K562 (cell line): Measurements from ENCODE around the gene SLC22A23. TPM values are rescaled to one million over a fixed set of nuclear protein-coding genes. Genes with fewer than 3 reads are reported as not detected.

Experiments
- ATAC-seq: fragments of 200-7000 bp; cut with Tn5 transposase; 3 replicates; pipeline ENCODE4 v1.9.1; 2020; ENCODE audit warnings: moderate library complexity
- BruUV-seq: library from RNA; stranded (reverse); fragments of 400-500 nt; replicated peaks from 2 replicates; lab custom pipeline; 2021; lab: Mats Ljungman, UMichigan
- CTCF ChIA-PET: fragments of 300-600 bp; formaldehyde crosslinking; extraction: SDS; loops from one replicate; lab custom pipeline; 2021; ENCODE audit warnings: low intra/inter-chr PET ratio; lab: Yijun Ruan, JAX
- POLR2A ChIA-PET: fragments of 300-600, 350-650 bp; sonication (Branson Sonifier 250); formaldehyde crosslinking; extraction: SDS; loops from one replicate; lab custom pipeline; 2021; ENCODE audit warnings: antibody characterized with exemption, inconsistent platforms; lab: Yijun Ruan, JAX
- DNase-seq, 4 experiments: peaks; one replicate each; pipeline versions ENCODE4 v3.0.0 to v3.0.0-alpha.2; 2011 to 2018; ENCODE audit warnings: low spot score in 3 of 4, mixed read lengths in 3 of 4; ENCODE audit errors: extremely low read depth in 1 of 4
- FAIRE-seq: peaks from 2 replicates; lab custom pipeline; 2011; peaks lifted over from hg19 to GRCh38; lab: Jason Lieb, UNC
- H2AFZ ChIP-seq: 2 replicates; pipeline ENCODE4 v1.6.0; 2011; ENCODE audit warnings: low read depth, low read length, control low read depth, inconsistent platforms
- H3K27ac ChIP-seq: fragments of 200-600 bp; 3 replicates; pipeline ENCODE4 v1.8.0; 2011; ENCODE audit warnings: low read depth, mild to moderate bottlenecking, control low read depth, inconsistent platforms, low read length, moderate library complexity, mixed read lengths; ENCODE audit errors: extremely low read depth
- H3K27me3 ChIP-seq, 2 experiments: fragments of 300-600 bp in 1 of 2; 2 replicates in 1 of 2; 3 replicates in 1 of 2; pipeline versions ENCODE4 v1.6.0 to v1.8.0; 2011; ENCODE audit warnings: inconsistent platforms in 2 of 2, low read length in 2 of 2, mild to moderate bottlenecking in 1 of 2, mixed read lengths in 1 of 2, moderate library complexity in 1 of 2; ENCODE audit not compliant: control insufficient read depth in 2 of 2, insufficient read depth in 2 of 2
- H3K36me3 ChIP-seq: fragments of 300-600 bp; 3 replicates; pipeline ENCODE4 v1.8.0; 2011; ENCODE audit warnings: mild to moderate bottlenecking, low read length, inconsistent platforms; ENCODE audit not compliant: control insufficient read depth, insufficient read depth
- H3K4me1 ChIP-seq, 2 experiments: fragments of 200-600 bp in 1 of 2; replicated peaks in 1 of 2; 2 replicates in 1 of 2; 3 replicates in 1 of 2; pipeline versions ENCODE4 v1.5.1 to v1.8.0; 2011; ENCODE audit warnings: inconsistent platforms in 2 of 2, low read length in 2 of 2, mild to moderate bottlenecking in 1 of 2, mixed read lengths in 1 of 2, moderate library complexity in 1 of 2; ENCODE audit not compliant: control insufficient read depth in 2 of 2, insufficient read depth in 2 of 2
- H3K4me2 ChIP-seq: 2 replicates; pipeline ENCODE4 v1.6.1; 2011; ENCODE audit warnings: low read length, control low read depth, inconsistent platforms, mixed read lengths; ENCODE audit not compliant: insufficient read depth
- H3K4me3 ChIP-seq: fragments of 200-600 bp; sonication (generic), shearing (Covaris generic); 2 replicates; pipeline ENCODE4 v1.5.1; 2016; ENCODE audit warnings: control low read depth, inconsistent platforms
- H3K79me2 ChIP-seq: fragments of 200-600 bp; 3 replicates; pipeline ENCODE4 v1.8.0; 2011; ENCODE audit warnings: low read length, inconsistent platforms; ENCODE audit not compliant: control insufficient read depth, insufficient read depth
- H3K9ac ChIP-seq, 2 experiments: 2 replicates each; pipeline versions ENCODE4 v1.6.0 to v1.6.1; 2011; ENCODE audit warnings: low read depth in 2 of 2, low read length in 2 of 2, control low read depth in 1 of 2, inconsistent platforms in 1 of 2, mild to moderate bottlenecking in 1 of 2, mixed read lengths in 1 of 2; ENCODE audit not compliant: insufficient read depth in 1 of 2
- H3K9me1 ChIP-seq: one replicate; pipeline ENCODE4 v1.6.0; 2011; ENCODE audit warnings: inconsistent platforms, mild to moderate bottlenecking, low read length, moderate library complexity; ENCODE audit not compliant: control insufficient read depth, insufficient read depth
- H3K9me3 ChIP-seq: replicated peaks from 2 replicates; pipeline ENCODE4 v1.5.1; 2011; ENCODE audit warnings: low read depth, low read length, inconsistent platforms; ENCODE audit not compliant: control insufficient read depth, insufficient read depth
- H4K20me1 ChIP-seq: replicated peaks from 2 replicates; pipeline ENCODE4 v1.6.1; 2011; ENCODE audit warnings: low read length, inconsistent platforms, mixed read lengths; ENCODE audit not compliant: control insufficient read depth, insufficient read depth
- ZNF764 ChIP-seq: fragments of 250-450 bp; sonication (Bioruptor Pico); IDR thresholded peaks from 2 replicates; pipeline ENCODE4 v1.4.0; 2020; ENCODE audit warnings: low read depth, mild to moderate bottlenecking, moderate library complexity
- WGBS: fragments of 100-300 bp; shearing (Covaris generic); methylation state at CpG from one replicate; pipeline ENCODE4 v1.1.6; 2016; ENCODE audit warnings: low coverage, mixed read lengths; ENCODE audit not compliant: insufficient coverage; ENCODE audit errors: missing lambda C conversion rate; 5-methylcytosine and 5-hydroxymethylcytosine counted together
- in situ Hi-C: fragments of 300-500 bp; cut with MboI; formaldehyde crosslinking; loops from 4 replicates; pipeline ENCODE4 v1.15.0; 2018; ENCODE audit warnings: inconsistent platforms, mixed read lengths
- intact Hi-C: fragments of 100-400 bp; cut with micrococcal nuclease; formaldehyde crosslinking; loops from 2 replicates; pipeline ENCODE4 v1.14.2; 2022
- polyA plus RNA-seq, 8 experiments: library from polyadenylated mRNA; depleted of rRNA in 4 of 8; stranded (reverse) in 5 of 8; unstranded in 3 of 8; fragments of >200 nt; fragmentation: Nextera tagmentation in 2 of 8; fragmentation: Illumina TruSeq in 1 of 8; extraction: Ambion mirVana in 2 of 8; extraction: Trizol in 1 of 8; gene quantifications; 2 replicates each; pipeline versions ENCODE4 v1.2.1 to v1.2.3, GENCODE V29; 2011 to 2014; ENCODE audit warnings: inconsistent platforms in 1 of 8, missing spikeins in 1 of 8
- total RNA-seq, 7 experiments: library from RNA; depleted of rRNA in 6 of 7; stranded (reverse); fragments of >200 nt in 6 of 7; fragmentation: Illumina TruSeq in 2 of 7; extraction: Trizol in 2 of 7; gene quantifications; 2 replicates each; pipeline versions ENCODE4 v1.2.1 to v1.2.3, GENCODE V29; 2011 to 2021; ENCODE audit warnings: low replicate concordance in 1 of 7
- TF ChIP-seq, protein P1 (sequence below), 3 experiments: IDR thresholded peaks in 2 of 3; conservative IDR thresholded peaks in 1 of 3; 2 replicates each; pipeline ENCODE4 v1.5.1; 2011 to 2012; ENCODE audit warnings: low read length in 3 of 3, mild to moderate bottlenecking in 3 of 3, control low read depth in 2 of 3, improper control_type of control experiment in 1 of 3, inconsistent platforms in 1 of 3, low read depth in 1 of 3, mixed read lengths in 1 of 3, moderate library complexity in 1 of 3; ENCODE audit not compliant: insufficient read depth in 2 of 3
- TF ChIP-seq, protein P2 (sequence below): fragments of 200-600 bp; sonication (generic); IDR thresholded peaks from one replicate; pipeline ENCODE4 v1.6.1; 2012; ENCODE audit warnings: mild to moderate bottlenecking, low read depth, low read length, inconsistent platforms

SLC22A23 gene
- total and polyA plus RNA-seq, 9 of the 15 experiments (the other 6 are each of a cell fraction or from before 2014, with no cell fraction given): 0.30 to 8.7 (median 2.5) TPM

DNA sequence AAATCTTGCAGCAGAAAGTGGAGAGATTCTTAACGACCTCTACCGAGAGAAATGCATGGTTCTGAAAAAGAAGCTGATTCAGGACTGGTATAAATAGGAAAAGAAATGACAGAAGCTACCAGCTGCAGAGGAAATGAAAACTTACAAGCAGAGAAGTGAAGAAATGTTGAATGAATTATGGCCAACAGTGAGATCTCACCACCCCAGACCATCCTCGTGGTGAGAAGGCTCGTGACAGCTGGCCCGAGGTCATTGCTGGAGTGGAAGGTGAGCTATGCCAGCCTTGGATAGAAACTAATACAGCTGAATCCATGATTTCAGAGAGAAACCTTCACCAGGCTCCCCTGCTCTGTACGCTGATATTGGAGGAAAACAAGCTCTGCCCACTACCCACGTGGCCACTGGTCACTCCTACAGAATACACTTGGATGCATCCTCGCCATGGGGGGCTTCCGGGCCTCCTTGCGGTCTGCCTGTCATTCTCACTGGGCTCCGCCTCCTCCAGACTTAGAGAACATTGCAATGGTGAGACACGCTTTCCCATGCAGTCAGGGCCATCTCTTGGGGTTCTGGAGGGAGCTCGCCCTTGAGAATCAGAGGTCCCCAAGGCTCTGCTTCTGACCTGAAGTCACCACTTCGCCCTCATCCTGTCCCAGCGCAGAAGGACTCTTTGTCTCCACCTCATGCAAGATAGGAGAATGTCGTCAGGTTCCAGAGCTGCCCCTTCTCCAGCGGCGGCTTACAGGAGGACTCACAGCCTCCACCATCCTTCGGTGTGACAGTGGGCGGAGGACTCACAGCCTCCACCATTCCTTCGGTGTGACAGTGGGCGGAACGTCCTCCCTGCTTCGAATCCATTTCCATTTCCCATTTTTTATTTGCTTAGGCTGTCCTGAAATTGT is 218.8 kb downstream of the SLC22A23 start:
- peak overlapping the region; percentile 48; the same call in 1 of the 2 replicates for H3K4me2 ChIP-seq
- H2AFZ ChIP-seq: peak overlapping the region; percentile 58
- intact Hi-C loops: no loop called here
- H3K9ac ChIP-seq: peak overlapping the region in 1 of 2 experiments; percentile 1; a peak in 1 of 4 replicates
- POLR2A ChIA-PET: interaction anchor here (0.5 to 2.3 kb wide), 11 partner anchors 9 to 413 kb away, joined by 3 to 13 read pairs (median 4); partner anchors contain the start of genes SERPINB6 and TUBB2A
- no TSS peak for BruUV-seq
- peaks cover 8 to 9% of the 10 kb centered on the region in 2 experiments; a peak in 4 of 5 replicates for H3K4me1 ChIP-seq
- no peaks in the 10 kb centered on the region for H4K20me1 ChIP-seq
- ATAC-seq (peak; percentile 88), FAIRE-seq (peak; percentile 78), DNase-seq (peak in 2 of 4 experiments; percentile 54 to 62)
- CTCF ChIA-PET: interaction anchor here (0.6 kb wide), 2 partner anchors 84 to 112 kb away, joined by 3 read pairs; no protein-coding TSS in a partner anchor
- H3K27me3 ChIP-seq: peaks cover 4 to 6% of the 10 kb centered on the region in 2 experiments; a peak in 4 of 5 replicates
- in situ Hi-C loops: no loop called here
- H3K4me3 ChIP-seq: no peak overlapping the region
- no peaks in the 10 kb centered on the region for H3K9me1 ChIP-seq
- H3K9me3 ChIP-seq: no peaks in the 10 kb centered on the region
- 19% methylated on average over 24 of the region's 24 CpGs for WGBS
- no peak overlapping the region for H3K27ac ChIP-seq
- H3K36me3 ChIP-seq: no peaks in the 10 kb centered on the region
- H3K79me2 ChIP-seq: no peaks in the 10 kb centered on the region
- TF ChIP-seq, protein P1, sequence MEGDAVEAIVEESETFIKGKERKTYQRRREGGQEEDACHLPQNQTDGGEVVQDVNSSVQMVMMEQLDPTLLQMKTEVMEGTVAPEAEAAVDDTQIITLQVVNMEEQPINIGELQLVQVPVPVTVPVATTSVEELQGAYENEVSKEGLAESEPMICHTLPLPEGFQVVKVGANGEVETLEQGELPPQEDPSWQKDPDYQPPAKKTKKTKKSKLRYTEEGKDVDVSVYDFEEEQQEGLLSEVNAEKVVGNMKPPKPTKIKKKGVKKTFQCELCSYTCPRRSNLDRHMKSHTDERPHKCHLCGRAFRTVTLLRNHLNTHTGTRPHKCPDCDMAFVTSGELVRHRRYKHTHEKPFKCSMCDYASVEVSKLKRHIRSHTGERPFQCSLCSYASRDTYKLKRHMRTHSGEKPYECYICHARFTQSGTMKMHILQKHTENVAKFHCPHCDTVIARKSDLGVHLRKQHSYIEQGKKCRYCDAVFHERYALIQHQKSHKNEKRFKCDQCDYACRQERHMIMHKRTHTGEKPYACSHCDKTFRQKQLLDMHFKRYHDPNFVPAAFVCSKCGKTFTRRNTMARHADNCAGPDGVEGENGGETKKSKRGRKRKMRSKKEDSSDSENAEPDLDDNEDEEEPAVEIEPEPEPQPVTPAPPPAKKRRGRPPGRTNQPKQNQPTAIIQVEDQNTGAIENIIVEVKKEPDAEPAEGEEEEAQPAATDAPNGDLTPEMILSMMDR (IDR thresholded peaks at IDR 0.05 in 2 of 3, conservative IDR thresholded peaks at IDR 0.05 in 1 of 3; ENCODE audit: insufficient read depth in 2 of 3, low read depth in 1 of 3, low read length in 3 of 3): peak; percentile 46 to 72 (median 50)
- TF ChIP-seq, protein P2, sequence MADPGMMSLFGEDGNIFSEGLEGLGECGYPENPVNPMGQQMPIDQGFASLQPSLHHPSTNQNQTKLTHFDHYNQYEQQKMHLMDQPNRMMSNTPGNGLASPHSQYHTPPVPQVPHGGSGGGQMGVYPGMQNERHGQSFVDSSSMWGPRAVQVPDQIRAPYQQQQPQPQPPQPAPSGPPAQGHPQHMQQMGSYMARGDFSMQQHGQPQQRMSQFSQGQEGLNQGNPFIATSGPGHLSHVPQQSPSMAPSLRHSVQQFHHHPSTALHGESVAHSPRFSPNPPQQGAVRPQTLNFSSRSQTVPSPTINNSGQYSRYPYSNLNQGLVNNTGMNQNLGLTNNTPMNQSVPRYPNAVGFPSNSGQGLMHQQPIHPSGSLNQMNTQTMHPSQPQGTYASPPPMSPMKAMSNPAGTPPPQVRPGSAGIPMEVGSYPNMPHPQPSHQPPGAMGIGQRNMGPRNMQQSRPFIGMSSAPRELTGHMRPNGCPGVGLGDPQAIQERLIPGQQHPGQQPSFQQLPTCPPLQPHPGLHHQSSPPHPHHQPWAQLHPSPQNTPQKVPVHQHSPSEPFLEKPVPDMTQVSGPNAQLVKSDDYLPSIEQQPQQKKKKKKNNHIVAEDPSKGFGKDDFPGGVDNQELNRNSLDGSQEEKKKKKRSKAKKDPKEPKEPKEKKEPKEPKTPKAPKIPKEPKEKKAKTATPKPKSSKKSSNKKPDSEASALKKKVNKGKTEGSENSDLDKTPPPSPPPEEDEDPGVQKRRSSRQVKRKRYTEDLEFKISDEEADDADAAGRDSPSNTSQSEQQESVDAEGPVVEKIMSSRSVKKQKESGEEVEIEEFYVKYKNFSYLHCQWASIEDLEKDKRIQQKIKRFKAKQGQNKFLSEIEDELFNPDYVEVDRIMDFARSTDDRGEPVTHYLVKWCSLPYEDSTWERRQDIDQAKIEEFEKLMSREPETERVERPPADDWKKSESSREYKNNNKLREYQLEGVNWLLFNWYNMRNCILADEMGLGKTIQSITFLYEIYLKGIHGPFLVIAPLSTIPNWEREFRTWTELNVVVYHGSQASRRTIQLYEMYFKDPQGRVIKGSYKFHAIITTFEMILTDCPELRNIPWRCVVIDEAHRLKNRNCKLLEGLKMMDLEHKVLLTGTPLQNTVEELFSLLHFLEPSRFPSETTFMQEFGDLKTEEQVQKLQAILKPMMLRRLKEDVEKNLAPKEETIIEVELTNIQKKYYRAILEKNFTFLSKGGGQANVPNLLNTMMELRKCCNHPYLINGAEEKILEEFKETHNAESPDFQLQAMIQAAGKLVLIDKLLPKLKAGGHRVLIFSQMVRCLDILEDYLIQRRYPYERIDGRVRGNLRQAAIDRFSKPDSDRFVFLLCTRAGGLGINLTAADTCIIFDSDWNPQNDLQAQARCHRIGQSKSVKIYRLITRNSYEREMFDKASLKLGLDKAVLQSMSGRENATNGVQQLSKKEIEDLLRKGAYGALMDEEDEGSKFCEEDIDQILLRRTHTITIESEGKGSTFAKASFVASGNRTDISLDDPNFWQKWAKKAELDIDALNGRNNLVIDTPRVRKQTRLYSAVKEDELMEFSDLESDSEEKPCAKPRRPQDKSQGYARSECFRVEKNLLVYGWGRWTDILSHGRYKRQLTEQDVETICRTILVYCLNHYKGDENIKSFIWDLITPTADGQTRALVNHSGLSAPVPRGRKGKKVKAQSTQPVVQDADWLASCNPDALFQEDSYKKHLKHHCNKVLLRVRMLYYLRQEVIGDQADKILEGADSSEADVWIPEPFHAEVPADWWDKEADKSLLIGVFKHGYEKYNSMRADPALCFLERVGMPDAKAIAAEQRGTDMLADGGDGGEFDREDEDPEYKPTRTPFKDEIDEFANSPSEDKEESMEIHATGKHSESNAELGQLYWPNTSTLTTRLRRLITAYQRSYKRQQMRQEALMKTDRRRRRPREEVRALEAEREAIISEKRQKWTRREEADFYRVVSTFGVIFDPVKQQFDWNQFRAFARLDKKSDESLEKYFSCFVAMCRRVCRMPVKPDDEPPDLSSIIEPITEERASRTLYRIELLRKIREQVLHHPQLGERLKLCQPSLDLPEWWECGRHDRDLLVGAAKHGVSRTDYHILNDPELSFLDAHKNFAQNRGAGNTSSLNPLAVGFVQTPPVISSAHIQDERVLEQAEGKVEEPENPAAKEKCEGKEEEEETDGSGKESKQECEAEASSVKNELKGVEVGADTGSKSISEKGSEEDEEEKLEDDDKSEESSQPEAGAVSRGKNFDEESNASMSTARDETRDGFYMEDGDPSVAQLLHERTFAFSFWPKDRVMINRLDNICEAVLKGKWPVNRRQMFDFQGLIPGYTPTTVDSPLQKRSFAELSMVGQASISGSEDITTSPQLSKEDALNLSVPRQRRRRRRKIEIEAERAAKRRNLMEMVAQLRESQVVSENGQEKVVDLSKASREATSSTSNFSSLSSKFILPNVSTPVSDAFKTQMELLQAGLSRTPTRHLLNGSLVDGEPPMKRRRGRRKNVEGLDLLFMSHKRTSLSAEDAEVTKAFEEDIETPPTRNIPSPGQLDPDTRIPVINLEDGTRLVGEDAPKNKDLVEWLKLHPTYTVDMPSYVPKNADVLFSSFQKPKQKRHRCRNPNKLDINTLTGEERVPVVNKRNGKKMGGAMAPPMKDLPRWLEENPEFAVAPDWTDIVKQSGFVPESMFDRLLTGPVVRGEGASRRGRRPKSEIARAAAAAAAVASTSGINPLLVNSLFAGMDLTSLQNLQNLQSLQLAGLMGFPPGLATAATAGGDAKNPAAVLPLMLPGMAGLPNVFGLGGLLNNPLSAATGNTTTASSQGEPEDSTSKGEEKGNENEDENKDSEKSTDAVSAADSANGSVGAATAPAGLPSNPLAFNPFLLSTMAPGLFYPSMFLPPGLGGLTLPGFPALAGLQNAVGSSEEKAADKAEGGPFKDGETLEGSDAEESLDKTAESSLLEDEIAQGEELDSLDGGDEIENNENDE: no peak
- TF ChIP-seq ZNF764 (CRISPR knock-in tag): no peak
